Fibroblast of skin of scalp (primary cell): ENCODE data around the gene CCDC85C.

Experiments
- DNase-seq: peaks from one replicate; pipeline ENCODE4 v3.0.0-alpha.2; 2013

The CCDC85C gene

DNA sequence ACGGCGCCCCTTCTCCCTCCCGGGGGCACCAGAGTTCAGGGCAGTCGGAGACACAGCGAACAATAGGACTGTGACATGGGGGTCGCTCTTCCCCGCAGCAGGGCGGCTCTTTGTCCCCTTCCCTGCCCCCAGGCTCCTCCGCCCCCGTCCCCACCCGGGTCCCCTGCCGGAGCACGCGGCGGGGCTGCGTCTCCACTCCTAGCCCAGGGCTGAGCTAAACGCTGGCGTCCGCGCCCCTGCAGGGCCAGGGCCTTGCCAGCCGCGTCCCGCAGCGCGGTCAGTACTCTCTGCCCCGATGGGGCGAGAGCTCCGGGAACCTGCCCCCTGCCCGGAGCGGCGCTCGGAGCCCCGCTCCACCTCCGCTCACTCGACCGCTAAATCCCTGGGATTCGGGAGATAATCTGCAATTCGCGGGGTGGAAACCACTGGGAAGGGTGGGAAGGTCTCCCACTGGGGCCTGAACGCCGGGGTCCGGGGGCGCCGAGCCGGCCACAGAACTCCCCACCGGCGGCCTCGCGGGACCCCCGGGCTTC lies 825 bp upstream of the CCDC85C start:
- no peak for DNase-seq

DNA sequence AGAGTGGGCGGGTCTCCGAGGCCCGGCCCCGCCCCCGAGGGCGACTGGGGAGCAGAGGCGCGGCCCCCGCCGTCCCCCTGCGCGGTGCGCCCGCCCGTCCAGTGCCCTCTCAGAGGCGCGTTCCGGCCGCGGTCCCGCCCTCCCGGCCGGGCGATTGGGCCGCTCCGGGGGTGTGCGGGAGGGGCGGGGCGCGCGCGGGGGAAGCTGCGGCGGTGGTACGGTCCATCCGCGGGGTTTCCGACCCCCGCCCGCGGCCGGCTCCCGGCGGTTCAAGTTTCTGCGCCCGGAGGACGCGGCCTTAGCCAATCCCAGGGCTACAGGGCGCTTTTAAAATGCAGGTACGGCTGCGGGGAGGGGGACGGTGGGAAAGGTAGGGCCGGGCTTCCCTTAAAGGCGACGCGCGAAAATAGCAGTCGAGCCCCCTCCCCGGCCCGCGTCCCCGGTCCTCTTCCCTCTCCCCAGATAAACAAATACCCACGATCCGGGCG lies 315 bp upstream of the CCDC85C start:
- peak; percentile 98 for DNase-seq

DNA sequence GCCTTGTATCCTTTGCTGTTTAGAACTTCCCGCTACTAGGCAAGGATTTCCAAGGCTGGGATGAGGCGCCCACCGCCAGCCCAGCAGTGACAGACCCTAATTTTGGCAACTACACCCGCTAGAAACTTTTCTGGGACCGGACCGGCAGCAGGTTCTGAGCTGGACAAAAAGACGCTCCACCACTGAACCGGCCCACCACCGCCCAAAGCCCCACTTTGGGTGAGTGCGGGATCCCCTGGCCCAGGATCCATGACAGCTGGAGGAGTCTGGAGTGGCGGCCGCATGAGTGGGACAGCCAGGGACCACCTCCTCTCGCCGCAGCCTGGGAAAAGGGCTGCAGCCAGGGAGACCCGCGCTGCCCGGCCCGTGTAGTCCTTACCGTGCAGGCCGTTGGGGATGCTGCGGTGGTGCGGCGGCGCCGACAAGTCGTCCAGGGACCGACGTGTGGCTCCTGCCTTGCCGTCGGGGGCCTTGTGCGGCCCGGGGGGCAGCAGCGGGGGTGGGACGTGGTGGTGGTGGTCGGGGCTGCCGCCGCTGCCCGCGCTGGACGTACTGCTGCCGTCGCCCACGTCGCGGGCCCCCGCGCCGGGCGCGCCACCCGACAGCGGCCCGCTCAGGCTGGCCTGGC lies 1.1 kb downstream of the CCDC85C start:
- no peak for DNase-seq

DNA sequence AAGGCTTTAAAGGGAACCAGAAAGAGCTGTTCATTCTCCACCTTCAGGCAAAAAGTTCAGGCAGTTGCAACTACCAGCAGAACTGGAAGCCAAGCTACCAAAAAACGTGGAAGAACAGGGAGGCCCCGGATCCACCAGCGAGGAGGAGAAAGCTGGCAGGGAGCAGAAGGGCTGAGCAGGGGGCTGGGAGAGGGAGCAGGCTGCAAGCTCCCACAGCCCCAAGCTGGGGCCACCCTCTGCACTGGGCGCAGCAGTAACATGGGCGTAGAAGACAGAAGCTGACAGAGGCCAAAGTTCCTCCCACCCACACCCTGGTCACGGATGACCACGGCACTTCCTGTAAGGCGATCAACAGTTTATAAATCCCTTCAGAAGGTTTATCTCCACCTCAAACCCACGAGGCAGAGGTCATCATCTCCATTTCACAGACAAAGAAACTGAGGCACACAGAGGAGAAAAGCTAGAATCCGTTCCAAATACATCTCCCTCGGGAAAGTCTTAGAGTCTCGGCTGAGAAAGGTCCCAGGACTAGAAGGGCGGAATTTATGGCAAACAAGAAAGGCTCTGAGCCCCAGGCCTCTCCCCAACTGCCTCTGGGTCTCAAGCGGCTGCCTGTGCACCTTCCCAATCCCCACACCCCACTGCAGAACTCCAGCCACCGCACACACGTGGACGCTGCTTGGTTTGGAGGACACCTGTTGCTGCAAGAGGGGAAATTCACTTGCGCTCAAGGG lies 1.8 kb downstream of the CCDC85C start:
- no peak for DNase-seq

DNA sequence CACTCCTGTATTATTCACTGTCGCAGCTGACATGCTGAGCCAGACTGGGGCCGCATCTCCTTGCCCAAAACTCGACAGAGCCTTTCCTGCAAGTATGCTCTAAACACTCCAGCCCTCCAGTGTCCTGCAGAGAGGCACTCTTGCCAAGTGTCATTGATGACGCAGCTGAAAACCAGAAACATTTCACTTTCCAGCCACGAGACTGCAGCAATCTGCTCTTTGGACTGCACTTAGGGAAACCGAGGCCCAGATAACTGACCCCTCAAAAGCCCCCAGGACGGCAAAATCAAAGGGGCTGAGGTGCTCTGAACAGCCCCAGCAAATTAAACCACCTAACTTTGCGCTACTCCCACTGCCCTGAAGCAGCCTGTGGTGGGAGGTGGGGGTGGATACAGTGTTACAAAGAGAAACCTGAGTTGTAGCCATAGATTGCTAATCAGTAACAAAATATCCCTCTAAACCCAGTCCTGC lies 2.6 kb downstream of the CCDC85C start:
- peak; percentile 52 for DNase-seq

DNA sequence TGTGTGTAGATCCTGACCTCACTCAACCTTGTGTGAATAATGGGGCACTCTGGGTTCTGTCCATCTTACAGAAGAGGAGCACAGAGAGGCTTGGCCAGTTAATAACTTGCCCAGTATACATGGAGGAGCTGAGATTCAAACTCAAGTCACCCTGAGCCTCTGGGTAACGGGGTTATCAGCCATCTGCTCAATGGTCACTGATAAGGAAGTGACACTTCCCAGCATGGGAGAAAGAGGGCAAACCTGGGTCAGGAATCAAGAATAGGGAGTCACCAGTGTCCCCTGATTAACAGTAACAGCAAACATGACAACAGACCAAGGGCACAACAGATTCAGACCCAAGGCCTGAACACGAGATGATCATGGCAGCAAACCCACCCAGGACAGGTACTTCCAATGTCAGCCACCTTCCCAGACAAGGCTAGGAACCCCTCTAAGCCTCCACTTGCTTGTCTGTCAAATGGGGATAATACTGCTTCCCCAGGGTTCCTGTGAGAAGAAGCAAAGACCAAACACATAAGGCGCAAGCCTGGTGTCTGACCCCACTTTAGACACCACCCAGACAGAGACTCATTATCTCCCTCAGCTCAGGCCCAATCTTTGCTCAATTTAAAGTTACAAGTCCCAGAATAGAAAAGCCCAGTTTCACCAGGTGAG lies 3.6 kb downstream of the CCDC85C start:
- no peak for DNase-seq

DNA sequence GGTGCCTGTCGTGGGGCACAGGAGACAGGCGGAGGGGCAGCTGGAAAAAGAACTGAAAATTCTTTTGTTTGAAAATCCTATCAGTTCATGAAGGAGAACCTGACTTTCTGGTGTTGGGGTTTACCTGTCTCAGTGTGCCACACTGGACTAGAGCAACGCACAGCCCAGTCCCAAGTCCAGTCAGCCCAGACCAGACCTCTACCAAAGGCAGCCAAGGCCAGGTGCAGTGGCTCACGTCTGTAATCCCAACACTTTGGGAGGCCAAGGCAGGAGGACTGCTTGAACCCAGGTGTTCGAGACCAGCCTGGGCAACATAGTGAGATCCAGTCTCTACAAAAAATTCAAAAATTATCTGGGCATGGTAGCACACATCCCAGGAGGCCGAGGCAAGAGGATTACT lies 4.6 kb downstream of the CCDC85C start:
- no peak for DNase-seq

DNA sequence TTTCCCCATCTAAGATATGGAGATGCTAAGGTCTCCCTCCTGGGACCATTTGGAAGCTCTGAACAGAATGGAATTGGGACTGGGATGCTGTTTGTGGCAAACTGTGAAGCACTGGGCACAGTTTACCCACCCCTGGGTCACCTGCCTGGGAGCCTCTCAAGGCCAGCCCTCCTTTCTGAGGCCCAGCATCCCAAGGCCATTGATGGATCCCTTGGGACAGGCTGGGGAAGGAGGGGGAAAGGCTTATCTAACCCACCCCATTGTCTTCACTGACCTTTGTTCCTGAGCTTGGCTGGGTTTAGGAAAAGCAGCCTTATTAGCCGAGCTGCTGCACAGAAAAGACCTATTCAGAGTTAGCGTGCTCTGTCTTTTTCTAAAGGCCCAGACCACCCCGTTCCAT lies 5.2 kb downstream of the CCDC85C start:
- DNase-seq, result no peak

DNA sequence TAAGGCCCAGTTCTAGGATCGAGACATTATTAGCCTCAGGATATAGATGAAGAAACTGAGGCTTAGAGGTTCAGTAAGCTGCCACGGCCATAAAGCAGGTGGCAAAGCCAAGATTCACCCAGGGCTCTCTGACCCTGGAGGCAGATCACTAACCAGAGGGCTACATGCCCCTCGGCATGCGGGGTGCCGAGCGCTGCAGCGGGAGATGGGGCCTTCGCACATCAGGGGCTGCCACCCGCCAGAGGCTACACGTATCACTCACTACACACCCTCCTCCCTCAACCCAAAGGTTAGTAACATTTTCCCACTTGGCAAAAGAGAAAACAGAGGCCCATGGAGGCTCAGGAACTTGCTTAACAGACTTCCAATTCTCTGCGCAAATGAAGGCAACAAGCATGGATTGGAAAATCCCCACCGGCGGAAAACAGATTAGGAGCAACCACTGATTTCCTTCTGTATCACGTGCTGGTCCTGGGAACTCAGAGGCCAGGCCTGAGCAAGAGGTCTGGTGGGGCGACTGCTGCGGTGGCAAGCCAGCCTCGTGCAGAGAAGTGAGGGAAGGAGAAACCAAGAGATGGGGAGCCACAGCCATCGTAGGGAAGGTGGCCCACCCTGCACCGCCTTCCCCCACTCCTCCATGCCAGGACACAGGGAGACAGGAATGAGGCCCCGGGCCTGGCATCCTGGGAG lies 6.0 kb downstream of the CCDC85C start:
- no peak for DNase-seq

DNA sequence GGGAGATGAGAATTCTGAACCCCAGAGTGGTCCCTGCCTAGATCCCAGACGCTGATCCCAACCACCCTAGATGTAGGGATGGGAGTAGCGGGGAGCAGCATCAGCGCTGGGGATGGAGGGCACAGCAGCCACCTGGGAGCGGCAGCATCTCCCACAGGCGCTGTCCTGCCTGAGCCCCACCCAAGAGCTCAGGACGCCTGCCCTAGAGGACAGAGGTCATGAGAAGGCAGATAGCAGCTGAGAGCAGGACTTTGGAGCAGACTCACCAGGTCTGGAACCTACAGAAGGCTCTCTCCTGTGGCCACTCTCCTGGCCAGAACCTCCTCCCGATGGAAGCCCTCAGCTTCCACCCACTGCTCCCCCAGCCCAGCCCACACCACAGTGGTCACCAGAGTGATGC lies 7.2 kb downstream of the CCDC85C start:
- DNase-seq, result no peak

DNA sequence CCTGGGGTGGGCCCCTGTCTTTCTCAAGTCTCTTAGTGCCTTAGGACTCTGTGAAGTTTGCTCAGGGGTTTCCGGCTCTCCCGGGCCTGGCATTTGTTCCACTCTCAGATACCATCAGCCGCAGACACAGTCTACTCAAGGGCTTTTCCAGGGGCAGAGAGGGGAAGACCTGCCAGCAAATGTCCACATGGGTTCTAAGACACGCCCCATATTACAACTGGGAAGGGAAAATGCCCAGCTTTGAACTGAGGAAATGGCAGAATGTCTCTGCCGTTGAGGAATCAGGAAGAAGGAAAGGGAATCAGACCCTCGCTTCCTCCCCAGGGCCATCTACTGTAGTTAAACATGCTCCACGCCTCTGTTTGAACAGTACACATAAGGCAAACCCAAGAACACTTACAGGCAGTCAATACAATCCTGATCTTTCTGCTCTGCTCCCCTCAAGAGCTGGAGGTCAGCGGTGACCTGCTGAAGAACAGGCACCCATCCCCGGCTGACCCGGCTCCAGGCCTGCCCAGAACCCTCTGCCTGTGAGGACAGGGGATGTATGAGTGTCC lies 7.9 kb downstream of the CCDC85C start:
- DNase-seq, result no peak

DNA sequence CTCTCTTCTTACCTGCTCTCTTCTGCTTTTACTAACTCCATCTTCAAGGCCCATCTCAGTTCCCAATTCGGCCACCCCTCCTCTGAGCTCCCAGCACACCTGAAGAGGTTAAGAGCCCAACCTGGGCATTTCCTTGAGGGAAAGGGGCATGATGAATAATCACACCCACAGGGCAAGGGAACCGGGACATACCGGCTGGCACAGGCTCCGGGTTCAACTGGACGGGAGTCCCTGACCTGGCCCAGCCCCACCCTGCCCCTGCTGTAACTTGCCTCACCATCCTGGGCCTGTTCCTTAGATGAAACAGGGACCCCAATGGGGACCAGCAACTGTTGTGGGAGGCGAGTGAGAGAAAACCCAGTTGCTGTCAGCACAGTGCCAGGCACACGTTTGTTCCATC lies 8.5 kb downstream of the CCDC85C start:
- DNase-seq, result no peak

DNA sequence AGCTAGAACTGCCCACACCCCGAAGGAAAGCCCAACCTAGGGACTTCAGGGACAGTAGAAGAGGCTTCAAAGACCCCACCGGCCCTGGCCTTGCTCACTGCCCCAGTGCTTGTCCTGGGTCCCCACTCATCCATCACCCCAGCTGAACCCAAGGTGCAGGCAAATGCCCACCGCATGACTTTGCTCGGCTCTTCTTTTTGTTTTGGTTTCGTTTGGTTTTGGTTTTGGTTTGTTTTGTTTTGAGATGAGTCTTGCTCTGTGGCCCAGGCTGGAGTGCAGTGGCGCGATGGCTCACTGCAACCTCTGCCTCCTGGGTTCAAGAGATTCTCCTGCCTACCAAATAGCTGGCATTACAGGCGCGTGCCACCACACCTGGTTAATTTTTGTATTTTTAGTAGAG lies 9.0 kb downstream of the CCDC85C start:
- no peak for DNase-seq

DNA sequence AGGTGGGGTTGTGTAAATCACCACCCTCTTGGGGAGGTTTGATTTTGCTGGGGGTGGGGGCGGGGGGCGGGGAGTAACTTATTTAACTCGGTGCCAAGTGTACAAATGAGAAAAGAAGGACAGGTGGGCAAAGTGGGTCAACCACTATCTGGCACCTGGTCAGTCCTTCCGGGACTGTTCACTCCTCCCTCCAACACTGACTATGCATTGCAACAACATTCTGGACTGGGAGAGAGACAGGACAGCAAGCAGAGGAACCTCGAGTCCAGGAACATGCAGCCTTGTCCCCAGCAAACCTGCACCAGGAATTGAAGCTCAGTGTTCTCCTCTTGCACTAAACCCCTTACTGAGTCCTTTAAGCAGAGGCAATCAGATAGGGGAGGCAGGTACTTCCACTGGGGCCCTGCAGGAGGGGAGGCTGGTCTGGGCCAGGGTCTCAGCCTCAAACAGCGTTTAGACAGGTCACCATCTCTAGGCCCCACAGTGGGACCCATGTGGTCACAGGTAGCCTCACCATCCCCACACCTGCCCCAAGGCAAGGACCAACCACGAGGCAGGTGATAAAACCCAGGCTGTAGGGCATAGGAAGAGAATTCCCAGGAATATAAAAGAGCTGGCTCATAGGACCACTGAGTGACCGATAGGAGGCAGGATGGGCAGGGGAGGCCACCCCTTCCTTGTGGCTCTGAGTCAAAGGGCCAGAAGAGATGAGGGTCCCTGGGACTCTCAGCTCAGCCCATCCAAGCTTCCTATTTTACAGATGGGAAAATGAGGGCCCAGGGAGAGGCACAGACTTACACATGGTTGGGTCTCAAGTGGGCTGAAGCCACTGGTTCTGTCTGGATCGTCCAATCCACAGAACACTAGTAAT lies 9.8 kb downstream of the CCDC85C start:
- DNase-seq, result no peak

DNA sequence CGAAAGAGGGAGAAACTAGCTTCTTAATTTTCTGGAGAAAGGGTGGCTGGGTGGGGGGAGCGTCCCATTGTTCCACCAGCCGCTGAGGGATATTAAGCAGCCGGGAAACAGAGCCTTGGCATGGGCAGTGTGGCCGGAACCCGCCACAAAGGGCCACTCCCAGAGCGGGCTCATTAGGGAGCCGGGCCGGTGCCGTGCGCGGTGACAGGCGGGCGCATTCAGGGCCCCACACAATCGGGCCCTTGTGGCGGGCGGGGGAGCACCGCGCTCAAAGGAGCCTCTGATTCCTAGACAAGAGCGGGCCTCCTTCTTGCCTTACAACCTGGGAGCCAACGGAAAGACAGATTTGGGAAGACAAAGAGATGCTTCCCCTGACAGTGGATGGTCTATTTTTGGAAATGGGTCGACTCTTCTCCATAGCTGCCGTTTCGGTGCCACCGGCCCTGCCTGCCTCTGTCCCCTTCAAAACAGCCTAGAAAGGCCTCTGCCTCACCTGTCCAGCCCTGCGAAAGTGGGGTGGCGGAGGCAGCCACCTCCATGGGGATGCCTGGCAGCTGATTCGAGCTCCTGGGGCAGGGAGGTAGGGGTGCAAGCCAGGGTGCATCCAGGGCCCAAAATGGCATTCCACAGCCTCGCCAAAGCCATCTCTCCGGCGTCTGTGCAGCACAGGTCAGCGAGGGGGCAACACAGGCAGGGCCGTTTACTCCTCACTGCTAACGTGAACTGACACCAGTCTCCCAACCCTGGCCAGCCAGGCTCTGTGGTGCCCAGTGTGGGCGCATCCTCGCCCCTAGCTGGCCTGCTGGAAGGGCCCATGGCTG lies 10.9 kb downstream of the CCDC85C start:
- DNase-seq, result no peak

DNA sequence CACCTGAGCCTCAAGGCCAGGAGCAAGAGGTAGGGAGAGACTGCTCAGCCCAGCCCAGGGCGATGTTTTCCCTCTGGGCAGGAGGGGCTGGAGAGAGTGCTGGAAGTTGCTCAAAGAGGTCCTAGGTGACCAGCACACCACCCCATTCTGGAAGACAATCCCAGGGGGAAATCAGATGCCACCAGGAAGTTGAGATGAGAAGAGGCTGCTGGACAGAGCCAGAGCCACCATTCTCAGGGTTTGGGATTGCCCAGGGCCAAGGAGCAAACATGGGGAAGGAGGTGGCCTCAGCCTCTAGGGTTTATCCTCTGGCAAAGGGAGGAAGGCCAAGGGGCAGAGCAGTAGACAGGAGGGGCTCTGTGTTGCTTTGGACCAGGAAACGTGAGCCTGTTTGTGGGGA lies 11.6 kb downstream of the CCDC85C start:
- DNase-seq, result no peak

DNA sequence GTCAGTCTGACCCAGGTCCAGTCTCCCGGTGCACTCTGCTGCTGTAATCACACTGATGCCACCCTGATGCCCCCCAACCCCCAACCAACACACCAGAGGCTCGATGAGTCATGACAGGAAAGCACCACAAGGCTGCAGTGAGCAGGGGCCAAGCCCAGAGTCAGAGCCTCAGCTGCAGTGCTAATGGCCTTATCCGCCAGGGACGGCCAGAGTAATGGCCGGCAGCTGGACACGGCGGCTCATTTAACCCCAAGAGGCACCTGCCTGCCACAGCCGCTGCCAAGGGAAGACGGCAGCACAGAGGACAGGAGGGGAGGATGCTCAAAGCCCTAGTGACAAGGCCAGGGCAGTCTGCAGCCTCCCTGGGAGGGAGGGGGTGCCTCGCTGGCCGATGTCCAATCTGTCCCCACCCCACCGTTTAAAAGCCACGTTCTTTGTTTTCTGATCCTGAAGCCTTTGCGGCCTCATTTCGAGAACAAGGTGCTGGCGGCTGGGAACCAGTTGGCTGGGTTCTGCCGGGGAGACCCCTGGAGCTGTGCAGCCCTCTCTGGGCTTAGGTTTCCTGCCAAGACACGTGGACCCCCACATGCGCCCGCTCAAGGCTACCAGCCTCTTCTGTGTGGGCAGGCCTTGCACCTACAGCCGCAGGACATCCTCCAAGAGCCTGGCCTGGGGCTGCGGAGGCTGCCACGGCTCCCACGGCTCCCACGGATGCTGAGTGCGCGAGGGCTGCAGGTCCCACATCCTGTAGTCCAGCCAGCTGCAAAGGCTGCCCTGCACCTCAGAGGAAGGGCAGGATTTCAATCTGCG lies 13.1 kb downstream of the CCDC85C start:
- DNase-seq, result peak; percentile 47

DNA sequence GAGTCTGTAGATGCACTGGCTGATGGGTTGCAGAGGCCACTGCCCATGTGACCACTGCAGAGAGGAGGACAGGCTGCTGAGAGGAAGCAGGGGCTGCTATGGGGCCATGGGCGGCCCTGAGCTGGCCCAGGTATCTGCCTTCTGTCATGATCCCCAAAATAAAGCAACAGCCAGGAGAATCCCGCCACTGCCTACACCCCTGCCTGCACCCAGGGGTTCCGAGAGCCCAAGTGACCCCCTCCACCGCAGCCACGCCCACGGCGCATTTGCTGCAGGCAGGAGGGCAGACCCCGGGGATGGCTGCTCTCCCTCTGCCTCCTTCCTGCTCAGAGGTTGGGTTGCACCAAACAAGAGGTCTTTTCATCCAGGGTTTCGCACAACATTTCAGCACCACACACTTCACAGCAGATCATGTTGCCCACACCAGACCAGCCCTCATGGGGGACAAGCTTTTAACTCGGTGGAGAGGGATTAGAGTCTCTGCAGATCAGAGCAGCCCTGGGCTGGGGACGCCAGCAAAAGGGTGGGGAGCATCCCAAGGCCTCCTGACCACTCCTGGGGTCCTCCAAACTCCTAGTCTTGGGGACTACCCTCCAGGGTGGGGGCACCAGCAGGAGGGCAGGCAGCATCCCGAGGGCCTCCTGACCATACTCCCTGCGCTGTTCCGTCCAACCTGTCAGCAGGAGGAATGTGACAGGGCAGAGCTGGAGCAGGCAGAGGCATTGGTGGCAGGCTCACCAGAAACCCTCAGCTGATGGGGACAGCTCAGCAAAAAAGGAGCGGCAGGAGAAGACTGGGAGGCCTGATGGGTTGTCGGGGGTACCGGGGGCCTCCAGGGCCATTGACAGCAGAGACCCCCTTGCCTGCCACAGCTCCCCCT lies 14.1 kb downstream of the CCDC85C start:
- DNase-seq, result no peak

DNA sequence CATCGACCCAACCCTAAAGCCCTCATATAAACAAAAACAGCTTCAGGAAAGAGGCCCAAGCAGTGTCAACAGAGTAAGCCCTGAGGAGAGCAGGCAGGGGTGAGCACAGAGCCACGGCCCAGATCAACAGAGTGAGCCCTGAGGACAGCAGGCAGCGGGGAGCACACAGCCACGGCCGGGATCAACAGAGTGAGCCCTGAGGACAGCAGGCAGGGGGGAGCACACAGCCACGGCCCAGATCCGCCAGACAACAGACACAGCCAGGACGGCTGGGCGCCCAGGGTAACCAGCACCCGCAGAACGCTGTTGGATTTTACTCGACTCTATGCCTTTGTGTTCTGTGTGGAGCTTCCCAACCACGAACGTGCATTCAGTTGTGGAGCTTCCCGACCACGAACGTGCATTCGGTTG lies 15.0 kb downstream of the CCDC85C start:
- no peak for DNase-seq
